OCI-LY3 (cell line): ENCODE data around the gene MINK1.
"Not testable (repeated sequence)": the region's sequence is repeated elsewhere in the genome, so short reads cannot be mapped to it uniquely, and the experiment has no call there.

ENCODE experiments used
- H2AFZ ChIP-seq: fragments of 200-600, 300-600 bp; shearing (Covaris generic); 2 replicates; pipeline ENCODE4 v1.6.0; 2014; ENCODE audit warnings: antibody characterized with exemption, low read depth, low read length
- H3K27ac ChIP-seq: fragments of 200-600, 300-600 bp; sonication (generic); 2 replicates; pipeline ENCODE4 v1.5.1; 2014; ENCODE audit warnings: mild to moderate bottlenecking, low read length, moderate library complexity, mixed read lengths
- H3K27me3 ChIP-seq: fragments of 200-600, 300-600 bp; sonication (generic); 2 replicates; pipeline ENCODE4 v1.6.1; 2014; ENCODE audit warnings: low read depth, low read length, mixed read lengths
- H3K36me3 ChIP-seq: fragments of 200-600, 300-600 bp; sonication (generic); replicated peaks from 2 replicates; pipeline ENCODE3; 2014; ENCODE audit warnings: low read depth, low read length, mixed read lengths
- H3K4me1 ChIP-seq: fragments of 300-600, 200-600 bp; sonication (generic); 2 replicates; pipeline ENCODE4 v1.6.1; 2014; ENCODE audit warnings: low read length, mixed read lengths
- H3K4me2 ChIP-seq: fragments of 200-600, 300-600 bp; sonication (generic); 2 replicates; pipeline ENCODE4 v1.6.1; 2014; ENCODE audit warnings: low read length, mixed read lengths
- H3K4me3 ChIP-seq: fragments of 300-600, 200-600 bp; sonication (generic); 2 replicates; pipeline ENCODE4 v1.5.1; 2014; ENCODE audit warnings: antibody characterized with exemption, mild to moderate bottlenecking, low read length, moderate library complexity
- H3K79me2 ChIP-seq: fragments of 300-600, 200-600 bp; shearing (Covaris generic); 2 replicates; pipeline ENCODE4 v1.6.1; 2014; ENCODE audit warnings: mild to moderate bottlenecking, low read length, mixed read lengths
- H3K9ac ChIP-seq: fragments of 300-600, 200-600 bp; shearing (Covaris generic); 2 replicates; pipeline ENCODE4 v1.6.0; 2014; ENCODE audit warnings: mild to moderate bottlenecking, low read length, moderate library complexity
- H3K9me3 ChIP-seq: fragments of 200-600, 300-600 bp; shearing (Covaris generic); 2 replicates; pipeline ENCODE4 v1.6.1; 2014; ENCODE audit warnings: low read length, mixed read lengths; ENCODE audit not compliant: insufficient read depth
- H4K20me1 ChIP-seq: fragments of 200-600, 300-600 bp; sonication (generic); 2 replicates; pipeline ENCODE4 v1.6.1; 2016; ENCODE audit warnings: low read length, mixed read lengths; ENCODE audit not compliant: insufficient read depth
- EZH2phosphoT487 ChIP-seq: fragments of 200-600 bp; shearing (Covaris generic); IDR thresholded peaks from 2 replicates; pipeline ENCODE4 v1.6.1; 2018; ENCODE audit warnings: antibody characterized with exemption, mixed run types, low read depth
- TF ChIP-seq, protein P1 (sequence below): fragments of 200-600, 300-600 bp; sonication (generic); IDR thresholded peaks from 2 replicates; pipeline ENCODE4 v1.5.1; 2014; ENCODE audit warnings: antibody characterized with exemption, low read length, low read depth

Gene MINK1

DNA sequence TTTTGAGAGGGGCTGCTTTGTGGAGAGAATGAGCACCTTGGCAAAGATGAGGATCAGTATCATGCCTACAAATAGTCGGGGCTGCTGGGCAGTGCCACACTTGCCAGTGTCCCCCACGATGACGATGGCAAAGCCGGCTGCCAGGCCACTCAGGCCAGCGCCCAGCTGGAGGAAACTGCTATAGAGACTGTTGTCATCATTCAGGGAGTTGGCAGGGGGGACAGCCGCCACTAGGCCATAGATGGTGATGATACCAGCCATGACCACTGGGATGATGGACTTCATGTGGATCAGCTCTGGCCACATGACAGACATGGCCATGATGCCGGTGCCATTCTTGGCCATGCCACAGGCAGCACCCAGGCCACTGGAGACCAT lies 23.8 kb downstream of the MINK1 start:
- Histone ChIP-seq H3K79me2 (no peaks in the 10 kb centered on the region), H4K20me1 (no peaks in the 10 kb centered on the region; the same call in 1 of the 2 replicates), H3K4me1 (peaks cover 2% of the 10 kb centered on the region; the same call in 1 of the 2 replicates), H3K9me3 (no peaks in the 10 kb centered on the region), H3K27ac (no peak overlapping the region), H3K4me3 (no peak overlapping the region), H3K4me2 (no peak overlapping the region), H2AFZ (no peak overlapping the region), H3K27me3 (no peaks in the 10 kb centered on the region), H3K36me3 (no peaks in the 10 kb centered on the region), H3K9ac (no peak overlapping the region)
- TF ChIP-seq, protein P1, sequence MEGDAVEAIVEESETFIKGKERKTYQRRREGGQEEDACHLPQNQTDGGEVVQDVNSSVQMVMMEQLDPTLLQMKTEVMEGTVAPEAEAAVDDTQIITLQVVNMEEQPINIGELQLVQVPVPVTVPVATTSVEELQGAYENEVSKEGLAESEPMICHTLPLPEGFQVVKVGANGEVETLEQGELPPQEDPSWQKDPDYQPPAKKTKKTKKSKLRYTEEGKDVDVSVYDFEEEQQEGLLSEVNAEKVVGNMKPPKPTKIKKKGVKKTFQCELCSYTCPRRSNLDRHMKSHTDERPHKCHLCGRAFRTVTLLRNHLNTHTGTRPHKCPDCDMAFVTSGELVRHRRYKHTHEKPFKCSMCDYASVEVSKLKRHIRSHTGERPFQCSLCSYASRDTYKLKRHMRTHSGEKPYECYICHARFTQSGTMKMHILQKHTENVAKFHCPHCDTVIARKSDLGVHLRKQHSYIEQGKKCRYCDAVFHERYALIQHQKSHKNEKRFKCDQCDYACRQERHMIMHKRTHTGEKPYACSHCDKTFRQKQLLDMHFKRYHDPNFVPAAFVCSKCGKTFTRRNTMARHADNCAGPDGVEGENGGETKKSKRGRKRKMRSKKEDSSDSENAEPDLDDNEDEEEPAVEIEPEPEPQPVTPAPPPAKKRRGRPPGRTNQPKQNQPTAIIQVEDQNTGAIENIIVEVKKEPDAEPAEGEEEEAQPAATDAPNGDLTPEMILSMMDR, result no peak
- TF ChIP-seq EZH2phosphoT487, result no peak

DNA sequence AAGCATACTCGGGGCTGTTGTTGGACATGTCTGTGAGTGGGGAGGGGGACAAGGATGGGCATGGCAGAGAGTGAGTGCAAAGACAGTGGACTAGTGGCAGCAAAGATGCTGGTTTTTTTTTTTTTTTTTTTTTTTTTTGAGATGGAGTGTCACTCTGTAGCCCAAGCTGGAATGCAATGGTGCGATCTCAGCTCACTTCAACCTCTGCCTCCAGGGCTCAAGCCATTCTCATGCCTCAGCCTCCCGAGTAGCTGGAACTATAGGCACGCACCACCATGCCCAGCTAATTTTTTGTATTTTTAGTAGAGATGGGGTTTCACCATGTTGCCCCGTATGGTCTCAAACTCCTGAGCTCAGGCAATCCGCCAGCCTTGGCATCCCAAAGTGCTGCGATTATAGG lies 24.2 kb downstream of the MINK1 start:
- H3K4me3 ChIP-seq, H4K20me1 ChIP-seq, H3K79me2 ChIP-seq, H3K9me3 ChIP-seq, H3K27me3 ChIP-seq, H3K27ac ChIP-seq, H2AFZ ChIP-seq, H3K9ac ChIP-seq, H3K36me3 ChIP-seq, H3K4me1 ChIP-seq, H3K4me2 ChIP-seq: not testable (repeated sequence)

DNA sequence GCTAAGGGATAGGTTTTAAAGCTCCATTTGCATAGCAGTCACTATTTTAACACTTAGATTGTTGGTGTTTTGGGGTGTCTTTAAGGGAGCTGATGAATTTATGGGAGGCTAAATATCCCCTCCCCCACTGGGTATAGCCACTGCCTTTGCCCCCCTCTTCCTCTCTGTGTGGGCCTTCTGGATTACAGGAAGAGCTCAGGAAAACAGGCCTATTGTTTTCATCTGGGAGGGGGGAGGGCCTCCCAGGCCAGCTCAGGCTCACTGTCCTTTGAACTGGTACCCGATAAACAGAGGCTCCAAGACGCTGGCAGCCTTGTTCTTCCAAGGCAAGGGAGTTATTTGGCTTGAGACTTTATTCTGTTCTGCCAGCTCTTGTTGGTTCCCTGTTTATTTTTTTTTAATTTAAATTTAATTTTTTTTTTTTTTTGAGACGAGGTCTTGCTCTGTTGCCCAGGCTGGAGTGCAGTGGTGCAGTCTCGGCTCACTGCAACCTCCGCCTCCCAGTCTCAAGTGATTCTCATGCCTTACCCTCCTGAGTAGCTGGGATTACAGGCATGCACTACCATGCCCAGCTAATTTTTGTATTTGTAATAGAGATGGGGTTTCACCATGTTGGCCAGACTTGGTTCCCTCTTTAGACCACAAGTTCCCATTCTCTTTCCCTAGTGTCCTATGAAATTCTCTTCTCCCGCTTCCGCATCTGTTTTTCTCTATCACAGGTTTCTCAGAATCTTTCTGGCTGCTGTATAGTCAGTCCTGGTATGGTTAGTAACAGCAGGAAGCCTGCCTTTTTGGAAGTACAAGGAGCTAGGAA lies 25.1 kb downstream of the MINK1 start:
- H3K4me1 ChIP-seq, result peaks cover 2% of the 10 kb centered on the region; the same call in 1 of the 2 replicates
- no peaks in the 10 kb centered on the region for H3K36me3 ChIP-seq
- H2AFZ ChIP-seq, result no peak overlapping the region
- no peak overlapping the region for H3K9ac ChIP-seq
- H3K9me3 ChIP-seq, result no peaks in the 10 kb centered on the region
- no peaks in the 10 kb centered on the region for H3K27me3 ChIP-seq
- TF ChIP-seq, protein P1, result no peak
- no peak for TF ChIP-seq EZH2phosphoT487
- H3K4me2 ChIP-seq, result no peak overlapping the region
- H3K4me3 ChIP-seq, result no peak overlapping the region
- H3K27ac ChIP-seq, result no peak overlapping the region
- no peaks in the 10 kb centered on the region for H3K79me2 ChIP-seq
- H4K20me1 ChIP-seq, result no peaks in the 10 kb centered on the region

DNA sequence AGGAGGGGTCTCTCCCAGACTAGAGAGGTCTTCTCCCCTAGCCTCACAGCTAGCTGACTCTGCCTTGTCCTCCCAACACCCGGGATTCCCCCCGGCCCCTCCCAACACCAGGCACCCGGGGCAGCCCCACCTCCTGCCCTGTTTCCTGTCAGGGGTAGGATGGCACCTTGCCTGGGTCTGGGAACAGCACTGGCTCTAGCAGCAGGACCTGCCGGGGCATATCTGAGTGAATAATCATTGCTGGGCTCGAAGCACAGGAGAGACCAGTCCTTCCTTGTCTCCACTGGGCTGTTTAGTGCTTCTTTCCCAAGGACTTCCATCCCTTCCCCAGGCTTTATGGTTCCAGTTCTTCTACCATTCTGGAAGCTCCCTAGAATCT lies 25.7 kb downstream of the MINK1 start:
- no peak for TF ChIP-seq EZH2phosphoT487
- TF ChIP-seq, protein P1, result no peak
- no peak overlapping the region for H2AFZ ChIP-seq
- H3K27ac ChIP-seq, result no peak overlapping the region
- H3K4me3 ChIP-seq, result no peak overlapping the region
- H3K4me2 ChIP-seq, result no peak overlapping the region
- H4K20me1 ChIP-seq, result no peaks in the 10 kb centered on the region
- H3K36me3 ChIP-seq, result no peaks in the 10 kb centered on the region
- H3K27me3 ChIP-seq, result no peaks in the 10 kb centered on the region
- no peaks in the 10 kb centered on the region for H3K9me3 ChIP-seq
- H3K79me2 ChIP-seq, result no peaks in the 10 kb centered on the region
- peaks cover 2% of the 10 kb centered on the region; the same call in 1 of the 2 replicates for H3K4me1 ChIP-seq
- no peak overlapping the region for H3K9ac ChIP-seq
